GM12878 (cell line): ENCODE data around the gene KIF9. TPM values are rescaled to one million over a fixed set of nuclear protein-coding genes. Genes with fewer than 3 reads are reported as not detected.
A peak's percentile ranks its signal among the peaks of the same experiment; 100 is the strongest.

ENCODE experiments used
- ATAC-seq: fragments of 200-7000 bp; cut with Tn5 transposase; 3 replicates; pipeline ENCODE4 v1.9.1; 2020; ENCODE audit warnings: mild to moderate bottlenecking, moderate library complexity
- BruUV-seq: library from RNA; stranded (reverse); fragments of 400-500 nt; replicated peaks from 2 replicates; lab custom pipeline; 2021; lab: Mats Ljungman, UMichigan
- CTCF ChIA-PET: fragments of 300-600 bp; sonication (Branson Sonifier 250); formaldehyde crosslinking; extraction: SDS; loops from one replicate; lab custom pipeline; 2021; ENCODE audit warnings: inconsistent platforms; lab: Yijun Ruan, JAX
- POLR2A ChIA-PET: fragments of 350-600 bp; formaldehyde crosslinking; extraction: SDS; loops from one replicate; lab custom pipeline; 2021; ENCODE audit warnings: inconsistent platforms; lab: Charles Lee
- RAD21 ChIA-PET: fragments of 300-600 bp; sonication (Branson Sonifier 250); formaldehyde crosslinking; loops from one replicate; lab custom pipeline; 2023; ENCODE audit warnings: antibody characterized with exemption; ENCODE audit not compliant: unreplicated experiment; lab: Charles Lee
- SMC1A ChIA-PET: fragments of 300-600 bp; sonication (Branson Sonifier 250); formaldehyde crosslinking; loops from one replicate; lab custom pipeline; 2023; ENCODE audit not compliant: unreplicated experiment, uncharacterized antibody; lab: Charles Lee
- DNase-seq: peaks from one replicate; pipeline ENCODE4 v3.0.0-alpha.2; 2011; ENCODE audit warnings: low read depth, low spot score
- FAIRE-seq: peaks from 3 replicates; lab custom pipeline; 2011; peaks lifted over from hg19 to GRCh38; lab: Jason Lieb, UNC
- H2AFZ ChIP-seq: 2 replicates; pipeline ENCODE4 v1.6.0; 2011; ENCODE audit warnings: low read depth, low read length, control low read depth; ENCODE audit not compliant: control insufficient read depth
- H3K27ac ChIP-seq: 2 replicates; pipeline ENCODE4 v1.5.1; 2011; ENCODE audit warnings: control low read depth; ENCODE audit not compliant: control insufficient read depth, insufficient read depth
- H3K27me3 ChIP-seq, 2 experiments: replicated peaks in 1 of 2; 2 replicates each; pipeline versions ENCODE4 v1.6.0 to v1.6.1; 2011; ENCODE audit warnings: low read length in 1 of 2; ENCODE audit not compliant: control insufficient read depth in 2 of 2, insufficient read depth in 2 of 2
- H3K36me3 ChIP-seq, 2 experiments: 2 replicates each; pipeline ENCODE4 v1.5.1; 2011; ENCODE audit warnings: low read length in 1 of 2; ENCODE audit not compliant: control insufficient read depth in 2 of 2, insufficient read depth in 2 of 2
- H3K4me1 ChIP-seq: 2 replicates; pipeline ENCODE4 v1.6.1; 2011; ENCODE audit warnings: mild to moderate bottlenecking, low read length, moderate library complexity, mixed read lengths; ENCODE audit not compliant: control insufficient read depth, insufficient read depth
- H3K4me2 ChIP-seq: 2 replicates; pipeline ENCODE4 v1.6.0; 2011; ENCODE audit warnings: control low read depth; ENCODE audit not compliant: control insufficient read depth, insufficient read depth
- H3K4me3 ChIP-seq: fragments of 200-600 bp; sonication (generic); 2 replicates; pipeline ENCODE4 v1.5.1; 2016
- H3K79me2 ChIP-seq: 2 replicates; pipeline ENCODE4 v1.6.0; 2011; ENCODE audit warnings: low read length; ENCODE audit not compliant: control insufficient read depth, insufficient read depth
- H3K9ac ChIP-seq: 2 replicates; pipeline ENCODE4 v1.8.0; 2011; ENCODE audit warnings: low read length, control low read depth, mixed read lengths; ENCODE audit not compliant: control insufficient read depth, insufficient read depth
- H3K9me3 ChIP-seq: replicated peaks from 3 replicates; pipeline ENCODE4 v1.5.1; 2011; ENCODE audit warnings: mild to moderate bottlenecking, low read length; ENCODE audit not compliant: control insufficient read depth, insufficient read depth
- H4K20me1 ChIP-seq: 2 replicates; pipeline ENCODE4 v1.6.0; 2011; ENCODE audit not compliant: control insufficient read depth, insufficient read depth
- BCL3 ChIP-seq: IDR thresholded peaks from 2 replicates; pipeline ENCODE4 v1.6.1; 2011; ENCODE audit warnings: borderline replicate concordance, low read depth, mild to moderate bottlenecking, moderate library complexity, low read length; ENCODE audit not compliant: insufficient read depth, poor library complexity, severe bottlenecking
- CHD1 ChIP-seq: IDR thresholded peaks from 2 replicates; pipeline ENCODE4 v1.6.1; 2012; ENCODE audit warnings: low read depth, low read length, improper control_type of control experiment
- E2F8 ChIP-seq: fragments of 450-650 bp; IDR thresholded peaks from 2 replicates; pipeline ENCODE4 v1.6.1; 2018; ENCODE audit warnings: mild to moderate bottlenecking, low read depth, moderate library complexity; ENCODE audit not compliant: partially characterized antibody
- FOXM1 ChIP-seq: IDR thresholded peaks from 2 replicates; pipeline ENCODE4 v1.6.1; 2012; ENCODE audit warnings: low read depth, mild to moderate bottlenecking, inconsistent platforms, low read length, moderate library complexity
- HDAC6 ChIP-seq: fragments of 200-600 bp; sonication (generic); IDR thresholded peaks from one replicate; pipeline ENCODE4 v1.8.0; 2017; ENCODE audit warnings: antibody characterized with exemption; ENCODE audit not compliant: unreplicated experiment
- MYC ChIP-seq: IDR thresholded peaks from 2 replicates; pipeline ENCODE4 v1.6.1; 2011; ENCODE audit warnings: mild to moderate bottlenecking, low read length, moderate library complexity, inconsistent platforms; ENCODE audit not compliant: insufficient read depth, insufficient replicate concordance, insufficient read length, severe bottlenecking
- NR2F1 ChIP-seq: fragments of 450-650 bp; conservative IDR thresholded peaks from 2 replicates; pipeline ENCODE4 v1.6.1; 2017; ENCODE audit warnings: mild to moderate bottlenecking
- PML ChIP-seq: IDR thresholded peaks from 2 replicates; pipeline ENCODE4 v1.6.1; 2012; ENCODE audit warnings: low read length, inconsistent platforms
- SIX5 ChIP-seq: IDR thresholded peaks from 2 replicates; pipeline ENCODE4 v1.6.1; 2011; ENCODE audit warnings: mild to moderate bottlenecking, low read depth, low read length, moderate library complexity; ENCODE audit not compliant: severe bottlenecking
- SMAD5 ChIP-seq: IDR thresholded peaks from 2 replicates; pipeline ENCODE4 v1.6.1; 2016; ENCODE audit warnings: antibody characterized with exemption, low read depth
- TBL1XR1 ChIP-seq: IDR thresholded peaks from 2 replicates; pipeline ENCODE4 v1.6.1; 2012; ENCODE audit warnings: low read depth, low read length, improper control_type of control experiment
- USF2 ChIP-seq: IDR thresholded peaks from 2 replicates; pipeline ENCODE4 v1.6.1; 2011; ENCODE audit warnings: low read depth, low read length, improper control_type of control experiment, borderline replicate concordance
- ZNF592 ChIP-seq: fragments of 450-650 bp; IDR thresholded peaks from 2 replicates; pipeline ENCODE4 v1.6.1; 2017; ENCODE audit warnings: mild to moderate bottlenecking, moderate library complexity
- ZZZ3 ChIP-seq: IDR thresholded peaks from 2 replicates; pipeline ENCODE4 v1.6.1; 2011; ENCODE audit warnings: low read depth; ENCODE audit not compliant: control insufficient read depth, insufficient read length
- WGBS: methylation state at CpG from one replicate; pipeline ENCODE4 v1.1.6; 2016; ENCODE audit warnings: low lambda C conversion rate; ENCODE audit not compliant: insufficient replicate concordance, insufficient coverage; ENCODE audit errors: missing lambda C conversion rate; 5-methylcytosine and 5-hydroxymethylcytosine counted together
- in situ Hi-C: fragments of 300-500 bp; cut with MboI; formaldehyde crosslinking; loops from 9 replicates; pipeline ENCODE4 v1.14.3; 2018; ENCODE audit warnings: mixed read lengths
- intact Hi-C: fragments of 100-400 bp; cut with micrococcal nuclease; formaldehyde crosslinking; loops from one replicate; pipeline ENCODE4 v1.14.2; 2022; ENCODE audit not compliant: unreplicated experiment
- polyA plus RNA-seq, 11 experiments: library from polyadenylated mRNA; depleted of rRNA in 4 of 11; unstranded in 6 of 11; stranded (reverse) in 5 of 11; fragments of >200 nt; fragmentation: Nextera tagmentation in 4 of 11; fragmentation: Illumina TruSeq in 1 of 11; extraction: Ambion mirVana in 4 of 11; extraction: Trizol in 1 of 11; gene quantifications; 1 replicate in 1 of 11; 2 replicates in 10 of 11; pipeline versions ENCODE4 v1.2.1 to v1.2.3, GENCODE V29; 2011 to 2016; ENCODE audit warnings: inconsistent platforms in 2 of 11, missing spikeins in 2 of 11, low read depth in 1 of 11
- total RNA-seq, 4 experiments: library from RNA; depleted of rRNA in 3 of 4; stranded (reverse); fragments of >200 nt in 3 of 4; fragmentation: Illumina TruSeq in 1 of 4; extraction: Trizol in 1 of 4; gene quantifications; 2 replicates each; pipeline versions ENCODE4 v1.2.1 to v1.2.3, GENCODE V29; 2013 to 2021

The KIF9 gene
- total and polyA plus RNA-seq, 10 of the 15 experiments (the other 5 are each of a cell fraction or from before 2014, with no cell fraction given), result 3.0 to 10.2 (median 5.9) TPM

- ChIA-PET CTCF (interaction anchor here (1.0 to 1.5 kb wide), 3 partner anchors 11 to 20 kb away, joined by 4 to 10 read pairs (median 5); no protein-coding TSS in a partner anchor), POLR2A (interaction anchor here (0.7 kb wide), 1 partner anchor 9 kb away, joined by 3 read pairs; no protein-coding TSS in a partner anchor), SMC1A (interaction anchor here (0.8 to 2.1 kb wide), 7 partner anchors 11 to 141 kb away, joined by 3 to 11 read pairs (median 4); no protein-coding TSS in a partner anchor), RAD21 (interaction anchor here (0.8 to 1.5 kb wide), 11 partner anchors 8 to 165 kb away, joined by 3 to 13 read pairs (median 3); no protein-coding TSS in a partner anchor)
- H3K79me2 ChIP-seq, result peaks cover 27% of the 10 kb centered on the region
- intact Hi-C loops (no loop called here), in situ Hi-C loops (no loop called here)
- DNase-seq, result no peak
- H2AFZ ChIP-seq, result 0 out of 2 replicates have a peak overlapping the region, but pooled peaks have one; percentile 12
- H3K4me2 ChIP-seq, result peak overlapping the region; percentile 64
- H3K27me3 ChIP-seq, result no peaks in the 10 kb centered on the region
- no peaks in the 10 kb centered on the region for H3K9me3 ChIP-seq
- H3K36me3 ChIP-seq, result peaks cover 4 to 16% of the 10 kb centered on the region in 2 experiments
- ATAC-seq, result peak; percentile 69
- no TSS peak for BruUV-seq
- H3K27ac ChIP-seq, result peak overlapping the region; percentile 48; the same call in 1 of the 2 replicates
- H3K9ac ChIP-seq, result no peak overlapping the region
- peaks cover 11% of the 10 kb centered on the region for H3K4me1 ChIP-seq
- FAIRE-seq, result no peak
- WGBS, result 2% methylated on average over 2 of the region's 2 CpGs
- no peaks in the 10 kb centered on the region for H4K20me1 ChIP-seq
- H3K4me3 ChIP-seq, result peak overlapping the region; percentile 6; the same call in 1 of the 2 replicates
- no peak for TF ChIP-seq FOXM1
- no peak for TF ChIP-seq MYC
- TF ChIP-seq TBL1XR1, result no peak
- no peak for TF ChIP-seq SMAD5
- TF ChIP-seq BCL3, result no peak
- TF ChIP-seq E2F8, result no peak
- TF ChIP-seq USF2, result no peak
- no peak for TF ChIP-seq CHD1
- TF ChIP-seq HDAC6, result no peak
- TF ChIP-seq PML, result no peak
- no peak for TF ChIP-seq ZNF592
- no peak for TF ChIP-seq SIX5
- no peak for TF ChIP-seq NR2F1
- TF ChIP-seq ZZZ3, result no peak
Observed at GRCh38 chr3:47306022-47306421, 23.4 kb upstream of the KIF9 start.
